GM12874 (cell line): ENCODE data around the gene TJP3.
A peak's percentile ranks its signal among the peaks of the same experiment; 100 is the strongest.

ENCODE experiments used
- CTCF ChIP-seq: IDR thresholded peaks from 2 replicates; pipeline ENCODE4 v1.5.1; 2011; ENCODE audit warnings: low read depth, mild to moderate bottlenecking, control low read depth, low read length, moderate library complexity; ENCODE audit not compliant: insufficient read depth

TJP3 gene

GRCh38 chr19:3663838-3664237 lies 44.3 kb upstream of the TJP3 start:
- no peak for TF ChIP-seq CTCF

GRCh38 chr19:3664879-3665642 lies 43.1 kb upstream of the TJP3 start:
- no peak for TF ChIP-seq CTCF

- peak; percentile 97 for TF ChIP-seq CTCF
Observed at GRCh38 chr19:3665681-3666544, 42.3 kb upstream of the TJP3 start.

GRCh38 chr19:3667037-3667638 lies 41.0 kb upstream of the TJP3 start:
- TF ChIP-seq CTCF: no peak

GRCh38 chr19:3667766-3668165 lies 40.4 kb upstream of the TJP3 start:
- no peak for TF ChIP-seq CTCF

GRCh38 chr19:3668331-3669081 lies 39.7 kb upstream of the TJP3 start:
- no peak for TF ChIP-seq CTCF
